Measurements from ENCODE around the gene RNF113B. TPM values are rescaled to one million over a fixed set of nuclear protein-coding genes. Genes with fewer than 3 reads are reported as not detected.
A peak's percentile ranks its signal among the peaks of the same experiment; 100 is the strongest.

Gene RNF113B
- total and polyA plus RNA-seq, 4 donors, result not detected

GRCh38 chr13:98216711-98217285, 39.7 kb upstream of the RNF113B start:
- DNase-seq (peak in 2 of 3 donors; percentile 66 to 70), ATAC-seq (ENCODE audit: insufficient read depth, low FRiP score) (no peak)
- no peak for TF ChIP-seq CTCF (IDR thresholded peaks at IDR 0.05; ENCODE audit: control extremely low read depth, extremely low read depth)
- peaks cover 0 to 64% (median 24%) of the 10 kb centered on the region in 5 donors for H3K4me1 ChIP-seq (ENCODE audit: control insufficient read depth in 5 of 5, insufficient read depth in 5 of 5, low read length in 5 of 5)
- peak overlapping the region in 1 of 2 donors; percentile 32 for H3K9ac ChIP-seq (ENCODE audit: insufficient read depth in 1 of 2, low read length in 2 of 2)
- H3K27me3 ChIP-seq (ENCODE audit: control insufficient read depth in 3 of 3, insufficient read depth in 3 of 3, low read length in 2 of 3), result no peaks in the 10 kb centered on the region
- H3K9me3 ChIP-seq (ENCODE audit: control insufficient read depth in 4 of 4, insufficient read depth in 3 of 4, low read length in 3 of 4), result no peaks in the 10 kb centered on the region
- no peak overlapping the region for H3K27ac ChIP-seq (ENCODE audit: low read depth in 1 of 2, low read length in 1 of 2)
- 54 to 68% methylated on average over 7 of the region's 7 CpGs for WGBS, 2 donors
- H3K4me3 ChIP-seq, result no peak overlapping the region
- peaks cover 0 to 4% (median 1%) of the 10 kb centered on the region in 4 donors for H3K36me3 ChIP-seq (ENCODE audit: control insufficient read depth in 4 of 4, insufficient read depth in 4 of 4, low read length in 4 of 4)

- DNase-seq, result peak; percentile 71 to 81 (median 75)
- ATAC-seq (ENCODE audit: insufficient read depth, low FRiP score), result no peak
- no peak overlapping the region for H3K4me3 ChIP-seq
- peaks cover 0 to 57% (median 20%) of the 10 kb centered on the region in 5 donors for H3K4me1 ChIP-seq (ENCODE audit: control insufficient read depth in 5 of 5, insufficient read depth in 5 of 5, low read length in 5 of 5)
- 30 to 61% methylated on average over 4 of the region's 4 CpGs for WGBS, 2 donors
- H3K9ac ChIP-seq (ENCODE audit: insufficient read depth in 1 of 2, low read length in 2 of 2), result no peak overlapping the region
- H3K36me3 ChIP-seq (ENCODE audit: control insufficient read depth in 4 of 4, insufficient read depth in 4 of 4, low read length in 4 of 4), result peaks cover 0 to 4% (median 1%) of the 10 kb centered on the region in 4 donors
- TF ChIP-seq CTCF (IDR thresholded peaks at IDR 0.05; ENCODE audit: control extremely low read depth, extremely low read depth), result no peak
- H3K27ac ChIP-seq (ENCODE audit: low read depth in 1 of 2, low read length in 1 of 2), result peak overlapping the region in 1 of 2 donors; percentile 66
- no peaks in the 10 kb centered on the region for H3K9me3 ChIP-seq (ENCODE audit: control insufficient read depth in 4 of 4, insufficient read depth in 3 of 4, low read length in 3 of 4)
- H3K27me3 ChIP-seq (ENCODE audit: control insufficient read depth in 3 of 3, insufficient read depth in 3 of 3, low read length in 2 of 3), result no peaks in the 10 kb centered on the region
These were observed 39.1 kb upstream of the RNF113B start for GRCh38 chr13:98216135-98216565.

DNA sequence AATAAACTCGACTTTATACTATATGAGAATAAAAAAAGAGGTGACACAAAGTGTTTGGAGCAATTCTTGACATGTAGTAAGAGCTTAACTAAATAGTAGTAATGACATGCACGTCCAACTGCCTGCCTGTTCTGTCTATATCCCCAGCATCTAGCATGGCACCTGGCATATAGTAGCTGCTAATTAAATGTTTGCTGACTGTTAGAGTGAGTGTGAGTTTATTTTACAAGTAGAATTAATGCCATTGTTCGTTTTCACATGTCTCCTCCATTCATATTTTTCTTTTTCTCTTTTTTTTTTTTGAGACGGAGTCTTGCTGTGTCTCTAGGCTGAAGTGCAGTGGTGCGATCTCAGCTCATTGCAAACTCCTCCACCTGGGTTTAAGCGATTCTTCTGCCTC, 38.4 kb upstream of the RNF113B start:
- Histone ChIP-seq H3K9me3 (ENCODE audit: control insufficient read depth in 4 of 4, insufficient read depth in 3 of 4, low read length in 3 of 4) (no peaks in the 10 kb centered on the region), H3K27me3 (ENCODE audit: control insufficient read depth in 3 of 3, insufficient read depth in 3 of 3, low read length in 2 of 3) (no peaks in the 10 kb centered on the region), H3K4me3 (no peak overlapping the region), H3K9ac (ENCODE audit: insufficient read depth in 1 of 2, low read length in 2 of 2) (no peak overlapping the region), H3K36me3 (ENCODE audit: control insufficient read depth in 4 of 4, insufficient read depth in 4 of 4, low read length in 4 of 4) (peaks cover 0 to 4% (median 1%) of the 10 kb centered on the region in 4 donors), H3K4me1 (ENCODE audit: control insufficient read depth in 5 of 5, insufficient read depth in 5 of 5, low read length in 5 of 5) (peaks cover 0 to 51% (median 19%) of the 10 kb centered on the region in 5 donors), H3K27ac (ENCODE audit: low read depth in 1 of 2, low read length in 1 of 2) (no peak overlapping the region)
- TF ChIP-seq CTCF (IDR thresholded peaks at IDR 0.05; ENCODE audit: control extremely low read depth, extremely low read depth), result no peak
- 86 to 88% methylated on average over 6 of the region's 6 CpGs for WGBS, 2 donors
- no peak for DNase-seq
- no peak for ATAC-seq (ENCODE audit: insufficient read depth, low FRiP score)
